Measurements from ENCODE around the gene CD47. TPM values are rescaled to one million over a fixed set of nuclear protein-coding genes. Genes with fewer than 3 reads are reported as not detected.

CD47 gene
- total RNA-seq, 1 experiment from 2014 or later = 89.7 TPM

DNA sequence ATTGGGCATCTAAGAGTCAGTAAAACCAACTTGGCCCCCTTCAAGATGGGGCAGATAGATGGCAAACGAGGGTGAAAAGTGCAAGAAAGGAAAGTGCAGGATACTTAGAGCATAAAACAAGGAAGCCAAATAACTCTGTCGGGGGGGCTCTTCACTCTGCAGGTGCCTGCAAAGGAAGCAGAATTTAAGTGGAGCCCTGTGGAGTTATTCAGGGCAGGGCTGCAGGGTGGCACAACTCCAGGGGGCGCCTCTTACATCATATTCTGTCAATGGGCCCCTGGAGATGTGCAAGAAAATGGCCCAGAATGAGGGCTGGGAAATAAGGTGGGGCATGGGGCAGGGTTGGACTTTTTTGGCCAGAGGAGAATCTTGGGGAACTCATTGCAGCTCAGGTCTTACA lies 69.7 kb downstream of the CD47 start:
- H3K9me3 ChIP-seq (ENCODE audit: control insufficient read depth, insufficient read depth, low read depth, low read length) = no peaks in the 10 kb centered on the region
- ATAC-seq (no peak), DNase-seq (ENCODE audit: low read depth, low spot score) (no peak)
- in situ Hi-C loops (cut with HindIII; ENCODE audit: low pct_unique_long_range_greater_than_20kb, low sequenced_read_pairs) (no loop called here), intact Hi-C loops (cut with micrococcal nuclease; ENCODE audit: unreplicated experiment) (no loop called here)
- ChIA-PET POLR2A (no interaction called here), CTCF (no interaction called here)
- H3K36me3 ChIP-seq (ENCODE audit: control insufficient read depth, insufficient read depth, low read length) = no peaks in the 10 kb centered on the region
- BruUV-seq (replicated peaks) = no TSS peak
- peaks cover 2% of the 10 kb centered on the region; the same call in 1 of the 2 replicates for H3K27me3 ChIP-seq (ENCODE audit: control insufficient read depth, insufficient read depth, low read length)
- H3K4me1 ChIP-seq (ENCODE audit: control insufficient read depth, insufficient read depth, low read length) = no peaks in the 10 kb centered on the region
- TF ChIP-seq POLR2AphosphoS5 (IDR thresholded peaks at IDR 0.05; ENCODE audit: low read depth, low read length) (no peak), CTCF (IDR thresholded peaks at IDR 0.05) (no peak), REST (IDR thresholded peaks at IDR 0.05; ENCODE audit: insufficient read depth in 1 of 2, low read depth in 2 of 2, low read length in 1 of 2) (no peak), TCF7L2 (IDR thresholded peaks at IDR 0.05; ENCODE audit: low read depth, low read length) (no peak), SIN3A (IDR thresholded peaks at IDR 0.05; ENCODE audit: borderline replicate concordance, insufficient read depth, low read depth, low read length) (no peak)
- no peak overlapping the region for H3K4me3 ChIP-seq (ENCODE audit: low read depth in 2 of 2, low read length in 2 of 2)
- H3K27ac ChIP-seq (ENCODE audit: low read length) = no peak overlapping the region

DNA sequence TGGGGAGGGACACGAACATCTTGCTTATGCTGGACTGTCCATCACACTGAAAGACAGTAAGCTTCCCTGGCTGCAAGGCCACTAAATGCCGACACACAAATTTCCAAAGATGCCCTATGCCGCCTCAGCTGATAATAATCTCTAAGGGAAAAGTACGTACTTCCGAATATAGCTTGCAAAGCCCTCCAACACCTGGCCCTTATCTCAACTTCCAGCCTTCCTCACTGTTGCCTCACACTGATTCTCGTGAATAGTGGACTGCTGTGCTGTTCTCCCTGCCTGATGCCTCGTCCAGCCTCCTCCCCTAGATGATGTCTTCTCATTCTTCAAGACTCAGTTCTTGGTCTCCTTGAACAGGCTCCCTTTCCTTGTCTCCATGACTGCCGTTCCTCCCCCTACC lies 72.3 kb downstream of the CD47 start:
- Histone ChIP-seq H3K9me3 (ENCODE audit: control insufficient read depth, insufficient read depth, low read depth, low read length) (no peaks in the 10 kb centered on the region), H3K27me3 (ENCODE audit: control insufficient read depth, insufficient read depth, low read length) (peaks cover 2% of the 10 kb centered on the region; the same call in 1 of the 2 replicates), H3K27ac (ENCODE audit: low read length) (no peak overlapping the region), H3K36me3 (ENCODE audit: control insufficient read depth, insufficient read depth, low read length) (no peaks in the 10 kb centered on the region), H3K4me3 (ENCODE audit: low read depth in 2 of 2, low read length in 2 of 2) (no peak overlapping the region), H3K4me1 (ENCODE audit: control insufficient read depth, insufficient read depth, low read length) (no peaks in the 10 kb centered on the region)
- BruUV-seq (replicated peaks) = no TSS peak
- ChIA-PET CTCF (no interaction called here), POLR2A (no interaction called here)
- ATAC-seq (no peak), DNase-seq (ENCODE audit: low read depth, low spot score) (no peak)
- in situ Hi-C loops (cut with HindIII; ENCODE audit: low pct_unique_long_range_greater_than_20kb, low sequenced_read_pairs) = no loop called here
- intact Hi-C loops (cut with micrococcal nuclease; ENCODE audit: unreplicated experiment) = no loop called here
- no peak for TF ChIP-seq POLR2AphosphoS5 (IDR thresholded peaks at IDR 0.05; ENCODE audit: low read depth, low read length)
- no peak for TF ChIP-seq TCF7L2 (IDR thresholded peaks at IDR 0.05; ENCODE audit: low read depth, low read length)
- TF ChIP-seq REST (IDR thresholded peaks at IDR 0.05; ENCODE audit: insufficient read depth in 1 of 2, low read depth in 2 of 2, low read length in 1 of 2) = no peak
- no peak for TF ChIP-seq CTCF (IDR thresholded peaks at IDR 0.05)
- TF ChIP-seq SIN3A (IDR thresholded peaks at IDR 0.05; ENCODE audit: borderline replicate concordance, insufficient read depth, low read depth, low read length) = no peak

Data from Panc1 (cell line).